HL-60 (cell line): ENCODE data around the gene ZBP1.

Experiments used
- DNase-seq, 2 experiments: peaks; one replicate each; pipeline ENCODE4 v3.0.0-alpha.2; 2010 to 2020; ENCODE audit warnings: low read depth in 1 of 2, low spot score in 1 of 2
- H3K27ac ChIP-seq: fragments of 250-450 bp; sonication (Bioruptor Pico); replicated peaks from 2 replicates; pipeline ENCODE4 v1.5.1; 2020; ENCODE audit warnings: mild to moderate bottlenecking, moderate library complexity
- H3K27me3 ChIP-seq: fragments of 250-450 bp; sonication (Bioruptor Pico); 2 replicates; pipeline ENCODE4 v1.5.1; 2021; ENCODE audit warnings: mild to moderate bottlenecking, moderate library complexity; ENCODE audit not compliant: insufficient read depth, poor library complexity, severe bottlenecking
- H3K4me3 ChIP-seq: replicated peaks from 2 replicates; pipeline ENCODE4 v1.5.1; 2011; ENCODE audit warnings: mild to moderate bottlenecking, control low read depth, low read length; ENCODE audit not compliant: insufficient read depth
- GABPA ChIP-seq: IDR thresholded peaks from 2 replicates; pipeline ENCODE4 v1.6.1; 2012; ENCODE audit warnings: low read depth
- POLR2AphosphoS5 ChIP-seq: IDR thresholded peaks from 2 replicates; pipeline ENCODE4 v1.6.1; 2012; ENCODE audit warnings: low read depth
- SPI1 ChIP-seq: IDR thresholded peaks from 2 replicates; pipeline ENCODE4 v1.6.1; 2012; ENCODE audit warnings: low read depth, mild to moderate bottlenecking, borderline replicate concordance
- TF ChIP-seq, protein P1 (sequence below): IDR thresholded peaks from one replicate; pipeline ENCODE4 v1.5.1; 2011; ENCODE audit warnings: low read length, control low read depth, inconsistent platforms; ENCODE audit not compliant: insufficient read depth
- TF ChIP-seq, protein P2 (sequence below): IDR thresholded peaks from 2 replicates; pipeline ENCODE4 v1.6.1; 2012; ENCODE audit warnings: low read depth; ENCODE audit not compliant: insufficient replicate concordance

The ZBP1 gene

DNA sequence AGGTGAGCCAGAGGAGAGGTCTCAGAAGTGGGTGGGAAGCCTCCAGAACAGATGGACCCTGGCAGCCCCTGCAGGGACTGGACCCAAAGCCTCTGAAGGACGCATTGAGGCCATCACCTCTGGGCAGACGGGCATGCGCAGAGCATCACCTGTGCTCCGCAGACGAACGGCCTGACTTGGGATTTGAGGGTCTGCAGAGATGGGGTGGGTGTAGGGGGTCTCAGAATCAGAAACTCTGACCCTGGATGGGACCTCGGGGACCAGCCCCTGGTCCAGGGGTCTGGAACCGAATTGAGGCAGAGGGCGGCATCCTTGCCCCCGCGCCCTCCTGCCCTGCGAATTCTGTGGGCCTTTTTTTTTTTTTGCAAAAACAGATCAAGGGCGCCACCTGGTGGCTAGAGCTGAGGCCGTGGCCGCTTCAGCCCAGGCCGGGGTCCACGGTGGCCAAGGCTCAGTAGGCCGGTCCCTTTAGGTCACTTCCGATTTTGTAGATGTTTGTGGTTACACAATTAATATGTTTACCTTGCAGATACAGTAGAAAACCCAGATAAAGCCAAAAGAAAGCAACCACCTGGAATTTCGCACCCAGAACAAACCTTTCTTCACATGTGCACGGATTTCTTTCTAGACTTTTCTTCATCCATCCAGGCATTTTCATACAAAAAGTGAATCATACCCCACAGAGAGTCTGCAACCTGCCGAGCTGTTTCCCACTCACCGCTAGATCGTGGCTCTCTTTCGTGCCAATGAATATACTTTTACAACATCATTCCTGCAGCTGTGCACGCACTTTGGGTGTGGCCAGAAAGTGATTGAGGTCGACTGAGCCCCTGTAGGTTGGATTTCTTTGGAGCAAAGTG is 25.9 kb downstream of the ZBP1 start:
- H3K27me3 ChIP-seq: peaks cover 5% of the 10 kb centered on the region
- DNase-seq: peak; percentile 13 to 23
- no peak overlapping the region for H3K27ac ChIP-seq
- no peak overlapping the region for H3K4me3 ChIP-seq
- TF ChIP-seq, protein P1, sequence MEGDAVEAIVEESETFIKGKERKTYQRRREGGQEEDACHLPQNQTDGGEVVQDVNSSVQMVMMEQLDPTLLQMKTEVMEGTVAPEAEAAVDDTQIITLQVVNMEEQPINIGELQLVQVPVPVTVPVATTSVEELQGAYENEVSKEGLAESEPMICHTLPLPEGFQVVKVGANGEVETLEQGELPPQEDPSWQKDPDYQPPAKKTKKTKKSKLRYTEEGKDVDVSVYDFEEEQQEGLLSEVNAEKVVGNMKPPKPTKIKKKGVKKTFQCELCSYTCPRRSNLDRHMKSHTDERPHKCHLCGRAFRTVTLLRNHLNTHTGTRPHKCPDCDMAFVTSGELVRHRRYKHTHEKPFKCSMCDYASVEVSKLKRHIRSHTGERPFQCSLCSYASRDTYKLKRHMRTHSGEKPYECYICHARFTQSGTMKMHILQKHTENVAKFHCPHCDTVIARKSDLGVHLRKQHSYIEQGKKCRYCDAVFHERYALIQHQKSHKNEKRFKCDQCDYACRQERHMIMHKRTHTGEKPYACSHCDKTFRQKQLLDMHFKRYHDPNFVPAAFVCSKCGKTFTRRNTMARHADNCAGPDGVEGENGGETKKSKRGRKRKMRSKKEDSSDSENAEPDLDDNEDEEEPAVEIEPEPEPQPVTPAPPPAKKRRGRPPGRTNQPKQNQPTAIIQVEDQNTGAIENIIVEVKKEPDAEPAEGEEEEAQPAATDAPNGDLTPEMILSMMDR: peak; percentile 15
- no peak for TF ChIP-seq SPI1

DNA sequence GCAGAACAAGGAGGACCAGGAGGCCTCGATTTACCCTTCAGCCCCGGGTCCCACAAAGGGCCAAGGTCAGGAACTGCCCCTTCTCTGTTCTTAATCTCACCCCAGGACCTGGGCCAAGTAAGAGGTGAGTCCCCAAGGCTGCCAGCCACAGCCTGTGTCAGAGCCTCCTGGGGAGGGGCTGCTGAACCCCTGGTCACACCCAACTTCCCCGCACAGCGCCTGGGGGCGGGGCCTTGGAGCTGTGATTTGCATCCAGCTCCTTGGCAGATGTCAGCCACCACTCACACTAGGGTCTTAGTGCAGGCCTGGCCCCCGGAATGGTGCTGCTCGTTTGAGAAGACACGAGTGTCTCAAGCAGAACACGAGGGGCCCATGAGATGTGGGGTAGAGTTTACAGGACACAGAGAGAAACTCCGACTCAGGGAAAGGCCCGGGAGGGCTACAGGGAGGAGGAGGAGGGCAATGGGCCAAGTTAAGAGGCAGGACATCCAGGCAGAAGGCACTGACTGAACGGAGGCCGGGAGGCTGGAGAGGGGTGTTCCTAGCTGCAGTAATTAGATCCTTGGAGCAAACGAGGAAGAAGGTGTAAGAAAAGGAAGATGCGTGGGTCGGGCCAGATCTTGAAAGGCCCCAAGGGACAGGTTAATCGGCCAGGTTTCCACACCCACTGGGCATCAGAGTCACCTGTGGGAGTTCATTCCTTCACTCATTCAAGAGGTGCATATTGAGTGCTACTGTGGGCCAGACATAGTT is 26.9 kb downstream of the ZBP1 start:
- Histone ChIP-seq H3K27ac (no peak overlapping the region), H3K4me3 (no peak overlapping the region), H3K27me3 (peaks cover 5% of the 10 kb centered on the region)
- TF ChIP-seq, protein P1: no peak
- TF ChIP-seq POLR2AphosphoS5: no peak
- no peak for TF ChIP-seq SPI1
- TF ChIP-seq, protein P2, sequence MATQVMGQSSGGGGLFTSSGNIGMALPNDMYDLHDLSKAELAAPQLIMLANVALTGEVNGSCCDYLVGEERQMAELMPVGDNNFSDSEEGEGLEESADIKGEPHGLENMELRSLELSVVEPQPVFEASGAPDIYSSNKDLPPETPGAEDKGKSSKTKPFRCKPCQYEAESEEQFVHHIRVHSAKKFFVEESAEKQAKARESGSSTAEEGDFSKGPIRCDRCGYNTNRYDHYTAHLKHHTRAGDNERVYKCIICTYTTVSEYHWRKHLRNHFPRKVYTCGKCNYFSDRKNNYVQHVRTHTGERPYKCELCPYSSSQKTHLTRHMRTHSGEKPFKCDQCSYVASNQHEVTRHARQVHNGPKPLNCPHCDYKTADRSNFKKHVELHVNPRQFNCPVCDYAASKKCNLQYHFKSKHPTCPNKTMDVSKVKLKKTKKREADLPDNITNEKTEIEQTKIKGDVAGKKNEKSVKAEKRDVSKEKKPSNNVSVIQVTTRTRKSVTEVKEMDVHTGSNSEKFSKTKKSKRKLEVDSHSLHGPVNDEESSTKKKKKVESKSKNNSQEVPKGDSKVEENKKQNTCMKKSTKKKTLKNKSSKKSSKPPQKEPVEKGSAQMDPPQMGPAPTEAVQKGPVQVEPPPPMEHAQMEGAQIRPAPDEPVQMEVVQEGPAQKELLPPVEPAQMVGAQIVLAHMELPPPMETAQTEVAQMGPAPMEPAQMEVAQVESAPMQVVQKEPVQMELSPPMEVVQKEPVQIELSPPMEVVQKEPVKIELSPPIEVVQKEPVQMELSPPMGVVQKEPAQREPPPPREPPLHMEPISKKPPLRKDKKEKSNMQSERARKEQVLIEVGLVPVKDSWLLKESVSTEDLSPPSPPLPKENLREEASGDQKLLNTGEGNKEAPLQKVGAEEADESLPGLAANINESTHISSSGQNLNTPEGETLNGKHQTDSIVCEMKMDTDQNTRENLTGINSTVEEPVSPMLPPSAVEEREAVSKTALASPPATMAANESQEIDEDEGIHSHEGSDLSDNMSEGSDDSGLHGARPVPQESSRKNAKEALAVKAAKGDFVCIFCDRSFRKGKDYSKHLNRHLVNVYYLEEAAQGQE: no peak
- no peak for TF ChIP-seq GABPA
- DNase-seq: peak in 1 of 2 experiments; percentile 2

DNA sequence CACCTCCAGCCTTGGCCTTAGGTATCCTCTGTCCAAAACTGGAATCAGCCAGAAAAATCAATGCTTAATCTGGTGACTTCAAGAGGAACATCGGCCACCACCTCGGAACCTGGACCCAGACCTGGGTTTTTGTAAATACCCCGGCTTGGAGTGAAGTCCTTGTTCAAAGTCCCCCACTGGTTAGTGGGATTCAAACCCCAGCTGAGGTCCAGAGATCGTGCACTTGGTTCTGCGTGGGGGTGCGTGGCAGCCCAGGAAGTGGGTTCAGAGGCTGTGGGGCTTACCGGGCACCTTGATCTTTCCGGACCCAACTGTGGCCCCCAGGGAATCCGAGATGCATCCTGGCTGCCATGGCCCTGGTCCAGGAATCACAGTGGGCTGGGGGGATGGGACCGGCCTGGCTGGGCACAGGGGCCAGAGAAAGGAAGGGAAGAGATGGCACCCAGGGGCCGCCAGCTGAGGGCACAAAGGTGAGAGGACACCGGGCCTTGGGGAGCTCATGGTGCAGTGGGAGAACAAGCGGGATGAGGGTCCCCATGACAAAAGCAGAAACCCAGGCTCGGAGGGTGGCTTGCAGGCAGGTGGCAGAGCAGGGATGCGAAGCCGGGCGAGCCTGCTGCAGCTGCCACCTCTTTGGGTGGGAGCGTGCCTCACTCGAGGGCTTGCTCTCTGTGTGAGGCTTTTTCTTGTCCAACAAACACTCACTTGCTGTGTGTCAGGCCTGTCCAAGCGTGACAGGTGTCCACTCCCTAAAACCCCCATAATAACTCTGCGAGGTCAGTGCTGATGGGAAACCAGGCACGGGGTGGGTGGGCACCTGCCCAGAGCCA is 27.7 kb downstream of the ZBP1 start:
- no peak for DNase-seq
- no peak overlapping the region for H3K27ac ChIP-seq
- no peak overlapping the region for H3K4me3 ChIP-seq
- H3K27me3 ChIP-seq: peaks cover 5% of the 10 kb centered on the region
- TF ChIP-seq, protein P2: no peak
- TF ChIP-seq SPI1 (no peak), GABPA (no peak), POLR2AphosphoS5 (no peak)
- TF ChIP-seq, protein P1: no peak
